Uterus (tissue), 2 donors: Measurements from ENCODE around the gene ZNF627.

Experiments
- POLR2A ChIP-seq, 2 donors: fragments of 450-650 bp; IDR thresholded peaks; one replicate each; pipeline ENCODE4 v1.6.1; 2016; ENCODE audit warnings: antibody characterized with exemption in 2 of 2, mild to moderate bottlenecking in 1 of 2, moderate library complexity in 1 of 2
- TF ChIP-seq, protein P1 (sequence below), 4 experiments: fragments of 200-600 bp in 2 of 4; fragments of 450-650 bp in 2 of 4; sonication (generic) in 2 of 4; IDR thresholded peaks; one replicate each; pipeline ENCODE4 v1.5.1; 2016 to 2019; ENCODE audit warnings: antibody characterized with exemption in 4 of 4, mild to moderate bottlenecking in 2 of 4, moderate library complexity in 1 of 4

DNA sequence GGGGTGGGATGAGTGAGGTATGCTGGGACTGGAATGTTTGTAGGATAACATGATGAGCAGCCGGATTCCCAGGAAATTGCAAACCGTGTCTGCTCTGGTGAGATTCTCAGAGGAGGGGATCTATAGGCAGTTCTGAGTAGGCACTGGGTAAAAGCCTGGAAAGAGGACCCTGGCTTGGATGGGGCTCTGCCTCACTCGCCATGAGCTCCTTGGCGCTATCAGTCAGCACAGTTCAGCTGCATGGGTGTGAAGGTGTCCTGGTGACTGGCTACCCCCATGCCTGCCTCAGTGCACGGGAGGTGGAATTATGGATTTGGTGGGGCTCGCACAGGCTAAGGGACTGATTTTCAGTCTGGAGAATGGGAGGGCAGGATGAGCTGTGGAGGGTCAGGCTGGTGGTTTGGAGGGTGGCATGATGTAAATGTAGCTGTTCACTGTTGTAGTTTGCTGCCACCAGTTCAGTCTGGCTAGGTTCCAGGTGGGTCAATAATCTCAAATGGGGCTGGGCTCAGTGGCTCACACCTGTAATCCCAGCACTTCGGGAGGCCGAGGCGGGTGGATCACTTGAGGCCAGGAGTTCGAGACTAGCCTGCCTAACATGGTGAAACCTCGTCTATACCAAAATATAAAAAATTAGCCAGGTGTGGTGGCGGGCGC is 9.2 kb upstream of the ZNF627 start:
- TF ChIP-seq, protein P1, sequence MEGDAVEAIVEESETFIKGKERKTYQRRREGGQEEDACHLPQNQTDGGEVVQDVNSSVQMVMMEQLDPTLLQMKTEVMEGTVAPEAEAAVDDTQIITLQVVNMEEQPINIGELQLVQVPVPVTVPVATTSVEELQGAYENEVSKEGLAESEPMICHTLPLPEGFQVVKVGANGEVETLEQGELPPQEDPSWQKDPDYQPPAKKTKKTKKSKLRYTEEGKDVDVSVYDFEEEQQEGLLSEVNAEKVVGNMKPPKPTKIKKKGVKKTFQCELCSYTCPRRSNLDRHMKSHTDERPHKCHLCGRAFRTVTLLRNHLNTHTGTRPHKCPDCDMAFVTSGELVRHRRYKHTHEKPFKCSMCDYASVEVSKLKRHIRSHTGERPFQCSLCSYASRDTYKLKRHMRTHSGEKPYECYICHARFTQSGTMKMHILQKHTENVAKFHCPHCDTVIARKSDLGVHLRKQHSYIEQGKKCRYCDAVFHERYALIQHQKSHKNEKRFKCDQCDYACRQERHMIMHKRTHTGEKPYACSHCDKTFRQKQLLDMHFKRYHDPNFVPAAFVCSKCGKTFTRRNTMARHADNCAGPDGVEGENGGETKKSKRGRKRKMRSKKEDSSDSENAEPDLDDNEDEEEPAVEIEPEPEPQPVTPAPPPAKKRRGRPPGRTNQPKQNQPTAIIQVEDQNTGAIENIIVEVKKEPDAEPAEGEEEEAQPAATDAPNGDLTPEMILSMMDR (IDR thresholded peaks at IDR 0.05) = no peak
- no peak for TF ChIP-seq POLR2A (IDR thresholded peaks at IDR 0.05)
